ENCODE results near the gene MRFAP1L1.
A peak's percentile ranks its signal among the peaks of the same experiment; 100 is the strongest.

MRFAP1L1 gene

DNA sequence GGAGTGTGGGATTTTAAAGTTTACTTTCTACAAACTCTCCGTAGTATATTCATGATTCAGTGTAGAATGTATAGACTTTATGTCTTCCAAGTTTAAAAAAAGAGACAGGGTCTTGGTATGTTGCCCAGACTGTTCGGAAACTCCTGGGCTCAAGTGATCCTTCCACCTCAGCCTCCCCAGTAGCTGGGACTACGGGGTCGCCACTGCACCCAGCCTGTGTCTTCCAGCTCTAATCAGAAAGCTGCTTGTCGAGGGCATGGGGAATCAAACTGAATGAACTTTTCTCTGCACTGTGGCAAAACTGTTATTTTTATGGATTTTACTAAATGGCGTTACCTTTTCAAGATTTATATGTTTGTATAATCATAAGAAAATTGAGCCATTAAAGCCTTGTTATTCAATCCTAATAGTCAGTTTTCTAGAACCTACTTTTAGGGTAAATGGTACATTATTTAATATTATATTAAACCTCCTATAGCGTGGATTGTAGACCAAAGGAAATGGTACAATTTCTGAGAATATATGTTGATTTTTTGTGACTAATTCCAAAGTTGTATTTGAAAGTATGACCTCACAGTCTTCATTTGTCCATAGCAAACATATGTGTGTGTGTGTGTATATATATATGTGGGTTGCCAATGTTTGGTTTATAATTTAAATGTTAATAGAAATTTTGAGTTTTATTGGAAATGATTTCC, 7.4 kb upstream of the MRFAP1L1 start:
- CTCF ChIA-PET: interaction anchor here (0.7 to 6.1 kb wide), 11 partner anchors 9 to 352 kb away, joined by 3 to 190 read pairs (median 4); partner anchors contain the start of gene GRPEL1
- TF ChIP-seq, protein P1, sequence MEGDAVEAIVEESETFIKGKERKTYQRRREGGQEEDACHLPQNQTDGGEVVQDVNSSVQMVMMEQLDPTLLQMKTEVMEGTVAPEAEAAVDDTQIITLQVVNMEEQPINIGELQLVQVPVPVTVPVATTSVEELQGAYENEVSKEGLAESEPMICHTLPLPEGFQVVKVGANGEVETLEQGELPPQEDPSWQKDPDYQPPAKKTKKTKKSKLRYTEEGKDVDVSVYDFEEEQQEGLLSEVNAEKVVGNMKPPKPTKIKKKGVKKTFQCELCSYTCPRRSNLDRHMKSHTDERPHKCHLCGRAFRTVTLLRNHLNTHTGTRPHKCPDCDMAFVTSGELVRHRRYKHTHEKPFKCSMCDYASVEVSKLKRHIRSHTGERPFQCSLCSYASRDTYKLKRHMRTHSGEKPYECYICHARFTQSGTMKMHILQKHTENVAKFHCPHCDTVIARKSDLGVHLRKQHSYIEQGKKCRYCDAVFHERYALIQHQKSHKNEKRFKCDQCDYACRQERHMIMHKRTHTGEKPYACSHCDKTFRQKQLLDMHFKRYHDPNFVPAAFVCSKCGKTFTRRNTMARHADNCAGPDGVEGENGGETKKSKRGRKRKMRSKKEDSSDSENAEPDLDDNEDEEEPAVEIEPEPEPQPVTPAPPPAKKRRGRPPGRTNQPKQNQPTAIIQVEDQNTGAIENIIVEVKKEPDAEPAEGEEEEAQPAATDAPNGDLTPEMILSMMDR (IDR thresholded peaks at IDR 0.05; ENCODE audit: control extremely low read depth, extremely low read depth, low read depth, missing control alignments): no peak
- POLR2A ChIA-PET: interaction anchor here (0.6 kb wide), 1 partner anchor 196 kb away, joined by 8 read pairs; no protein-coding TSS in a partner anchor
- no peak for DNase-seq (ENCODE audit: extremely low spot score)

DNA sequence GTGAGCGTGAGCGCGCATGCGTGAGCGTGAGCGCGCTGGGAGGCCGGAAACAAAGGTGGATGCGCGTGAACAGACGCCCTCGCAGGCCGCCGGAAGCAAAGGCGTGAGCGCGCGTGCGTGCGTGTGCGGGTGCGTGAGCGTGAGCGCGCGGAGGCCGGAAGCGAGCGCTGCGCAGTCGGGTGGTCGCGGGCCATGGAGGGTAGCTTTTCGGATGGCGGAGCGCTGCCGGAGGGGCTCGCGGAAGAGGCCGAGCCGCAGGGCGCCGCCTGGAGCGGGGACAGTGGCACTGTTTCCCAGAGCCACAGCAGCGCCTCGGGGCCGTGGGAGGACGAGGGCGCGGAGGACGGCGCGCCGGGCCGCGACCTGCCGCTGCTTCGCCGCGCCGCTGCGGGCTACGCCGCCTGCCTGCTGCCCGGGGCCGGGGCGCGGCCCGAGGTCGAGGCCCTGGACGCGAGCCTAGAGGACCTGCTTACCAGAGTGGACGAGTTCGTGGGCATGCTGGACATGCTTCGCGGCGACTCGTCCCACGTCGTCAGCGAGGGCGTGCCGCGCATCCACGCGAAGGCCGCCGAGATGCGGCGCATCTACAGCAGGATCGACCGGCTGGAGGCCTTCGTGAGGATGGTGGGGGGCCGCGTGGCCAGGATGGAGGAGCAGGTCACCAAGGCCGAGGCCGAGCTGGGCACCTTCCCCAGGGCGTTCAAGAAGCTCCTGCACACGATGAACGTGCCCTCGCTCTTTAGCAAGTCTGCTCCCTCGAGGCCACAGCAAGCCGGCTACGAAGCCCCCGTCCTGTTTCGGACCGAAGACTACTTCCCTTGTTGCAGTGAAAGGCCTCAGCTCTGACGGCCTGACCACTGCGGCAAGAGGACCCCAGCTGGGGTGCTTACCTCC, 6.6 kb upstream of the MRFAP1L1 start, which contains the start of gene BLOC1S4:
Gene BLOC1S4, plus strand, starts transcription at position 157 of the 894 bp plus-strand sequence. Its CDS starts 36 bp downstream, at position 193.
- ChIA-PET POLR2A (no interaction called here), CTCF (interaction anchor here (0.6 to 6.1 kb wide), 6 partner anchors 10 to 353 kb away, joined by 3 to 190 read pairs (median 4); partner anchors contain the start of gene GRPEL1)
- TF ChIP-seq, protein P1 (IDR thresholded peaks at IDR 0.05; ENCODE audit: control extremely low read depth, extremely low read depth, low read depth, missing control alignments): no peak
- DNase-seq (ENCODE audit: extremely low spot score): peak; percentile 95

DNA sequence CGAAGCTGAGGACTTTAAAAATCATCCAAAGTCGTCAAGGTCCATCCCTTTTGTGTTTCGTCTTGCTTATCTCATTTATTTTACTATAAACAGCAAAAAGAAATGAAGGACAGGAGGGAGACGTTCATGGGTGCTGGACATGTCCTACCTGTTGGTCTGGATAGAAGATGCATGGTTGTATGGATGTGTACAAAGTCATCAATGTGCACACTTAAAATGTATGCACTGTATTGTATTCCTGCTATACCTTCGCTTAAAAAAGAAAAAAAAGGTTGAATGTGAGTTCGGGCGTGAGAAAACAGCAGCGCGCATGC, 6.0 kb upstream of the MRFAP1L1 start:
- ChIA-PET CTCF (interaction anchor here (0.6 to 6.1 kb wide), 2 partner anchors 9 to 160 kb away, joined by 3 to 190 read pairs; no protein-coding TSS in a partner anchor), POLR2A (no interaction called here)
- TF ChIP-seq, protein P1 (IDR thresholded peaks at IDR 0.05; ENCODE audit: control extremely low read depth, extremely low read depth, low read depth, missing control alignments): no peak
- DNase-seq (ENCODE audit: extremely low spot score): no peak

DNA sequence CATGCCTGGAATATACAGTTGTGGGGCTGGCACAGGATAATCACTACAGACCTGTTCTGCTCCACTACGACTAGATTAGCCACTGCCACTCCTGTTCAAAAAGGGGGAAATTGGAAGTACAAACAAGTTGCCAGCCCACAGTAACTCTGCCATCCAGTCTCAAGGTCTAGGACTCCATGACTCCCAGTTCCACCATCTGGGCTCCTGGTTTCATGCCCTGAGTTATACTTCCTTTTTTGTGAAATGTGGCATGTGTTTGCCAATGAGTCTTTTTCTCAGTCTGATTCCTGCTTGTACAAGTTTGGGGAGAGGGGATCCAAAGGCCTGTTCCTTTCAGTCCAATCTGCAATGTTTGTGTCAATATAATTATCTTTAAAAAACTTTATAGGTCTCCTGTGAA, 5.3 kb upstream of the MRFAP1L1 start:
- ChIA-PET CTCF (interaction anchor here (1.0 to 6.1 kb wide), 4 partner anchors 19 to 356 kb away, joined by 3 to 190 read pairs (median 6); no protein-coding TSS in a partner anchor), POLR2A (no interaction called here)
- DNase-seq (ENCODE audit: extremely low spot score): no peak
- TF ChIP-seq, protein P1 (IDR thresholded peaks at IDR 0.05; ENCODE audit: control extremely low read depth, extremely low read depth, low read depth, missing control alignments): no peak

DNA sequence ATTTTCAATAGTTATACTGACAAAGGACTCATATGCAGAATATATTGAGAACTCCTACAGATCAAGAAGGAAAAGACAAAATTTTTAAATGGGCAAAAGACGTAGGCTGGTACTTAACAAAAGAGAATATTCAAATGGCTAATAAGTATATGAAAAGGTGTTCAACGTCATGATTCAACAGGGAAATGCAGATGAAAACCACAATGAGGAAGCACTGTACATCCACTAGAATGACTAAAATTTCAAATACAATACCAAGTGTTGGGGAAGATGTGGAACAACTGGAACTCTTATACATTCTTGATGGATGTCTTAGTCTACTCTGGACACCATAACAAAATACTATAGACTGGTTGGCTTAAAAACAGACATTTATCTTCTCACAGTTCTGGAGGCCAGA, 1.3 kb upstream of the MRFAP1L1 start:
- TF ChIP-seq, protein P1 (IDR thresholded peaks at IDR 0.05; ENCODE audit: control extremely low read depth, extremely low read depth, low read depth, missing control alignments): no peak
- CTCF ChIA-PET: interaction anchor here (1.4 kb wide), 2 partner anchors 9 to 163 kb away, joined by 4 read pairs; no protein-coding TSS in a partner anchor
- POLR2A ChIA-PET: no interaction called here
- DNase-seq (ENCODE audit: extremely low spot score): no peak

DNA sequence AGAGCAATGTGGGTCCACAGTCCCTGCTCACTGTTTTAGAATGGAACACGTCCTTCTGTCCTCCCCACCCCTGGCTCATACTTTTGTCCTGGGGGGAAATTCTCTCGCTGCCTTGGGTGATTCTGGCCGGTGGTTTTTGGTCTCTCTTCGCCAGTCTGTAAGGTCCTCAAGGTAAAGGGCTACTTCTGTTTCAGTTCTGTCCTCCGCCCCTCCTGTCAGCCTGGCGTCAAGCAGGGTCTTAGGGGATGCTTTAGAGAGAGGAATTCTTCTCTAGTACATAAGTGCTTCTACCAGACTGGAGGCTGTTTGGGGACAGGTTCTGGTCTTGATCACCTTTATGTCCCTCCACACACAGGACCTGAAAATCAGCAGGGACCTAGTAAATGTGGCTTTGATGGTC, 617 bp upstream of the MRFAP1L1 start:
- peak; percentile 10 for DNase-seq (ENCODE audit: extremely low spot score)
- ChIA-PET POLR2A (interaction anchor here (1.1 kb wide), 1 partner anchor 36 kb away, joined by 3 read pairs; no protein-coding TSS in a partner anchor), CTCF (interaction anchor here (0.9 to 2.9 kb wide), 4 partner anchors 10 to 392 kb away, joined by 3 to 12 read pairs (median 6); no protein-coding TSS in a partner anchor)
- TF ChIP-seq, protein P1 (IDR thresholded peaks at IDR 0.05; ENCODE audit: control extremely low read depth, extremely low read depth, low read depth, missing control alignments): no peak
